Stimulated activated CD4-positive, alpha-beta T cell treated with anti-CD3 and anti-CD28 coated beads, Interleukin-1b, Interleukin-23, amount 100 ng/mL, for 24 hours (primary cell): ENCODE measurements around the gene FIG4.
"Not testable (repeated sequence)": the region's sequence is repeated elsewhere in the genome, so short reads cannot be mapped to it uniquely, and the experiment has no call there.

Experiments used
- DNase-seq, 4 experiments: peaks; one replicate each; pipeline ENCODE4 v3.0.0-alpha.2; 2020; ENCODE audit warnings: low read depth in 4 of 4, low spot score in 1 of 4

The FIG4 gene

DNA sequence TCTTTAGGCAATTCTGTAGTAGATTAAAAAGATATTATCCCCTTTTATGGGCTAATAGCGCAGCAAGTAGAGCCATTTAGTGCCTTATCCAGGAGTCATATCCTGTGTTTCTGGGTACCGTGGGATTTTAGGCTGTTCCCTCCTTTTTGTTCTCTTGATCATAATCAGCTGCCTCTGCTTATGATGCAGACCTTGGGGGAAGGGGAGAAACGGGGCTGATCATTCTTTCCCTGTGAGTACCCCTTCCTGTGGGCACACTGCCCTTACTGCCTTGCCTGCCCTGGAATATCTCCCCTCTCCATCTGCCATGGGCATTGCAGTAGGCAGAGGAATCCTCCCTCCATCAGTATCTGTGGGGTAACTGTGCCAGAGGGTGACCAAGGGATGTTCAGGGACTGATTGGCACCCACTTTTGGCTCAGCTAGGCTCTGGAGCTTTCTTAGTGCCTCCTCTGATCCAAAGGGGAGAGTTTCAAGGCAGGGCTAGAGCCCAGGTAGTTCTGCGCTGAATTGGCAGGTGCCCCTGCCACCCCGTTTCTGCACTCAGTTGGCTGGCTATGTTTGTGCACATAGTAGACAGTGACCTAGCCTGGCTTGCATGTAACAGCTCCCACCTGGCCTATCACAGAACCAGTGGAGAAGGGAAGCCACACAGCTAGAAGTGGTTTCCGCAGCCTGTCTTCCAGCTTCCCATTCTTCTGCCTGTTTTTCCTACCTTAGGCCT lies 103.3 kb downstream of the FIG4 start:
- DNase-seq, result no peak

GRCh38 chr6:109795994-109796555 lies 105.0 kb downstream of the FIG4 start:
- no peak for DNase-seq

DNA sequence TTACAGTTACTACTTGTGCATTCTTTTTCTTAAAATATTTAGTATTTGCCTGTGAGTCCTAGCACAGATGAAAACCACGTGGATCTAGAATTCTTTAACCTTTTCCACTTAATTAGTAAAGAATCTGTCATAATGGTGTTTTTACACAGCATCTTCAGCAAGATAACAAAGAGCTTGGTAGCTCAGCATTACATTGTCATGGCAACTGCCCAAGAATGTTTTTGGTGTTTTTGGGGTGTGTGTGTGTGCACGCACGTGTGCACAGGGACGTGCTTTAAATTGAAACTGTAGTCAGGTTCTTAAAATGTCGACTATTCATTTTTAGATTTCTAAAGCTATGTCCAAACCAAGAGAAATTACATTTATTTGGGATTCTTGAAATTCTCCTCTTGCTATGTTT lies 108.0 kb downstream of the FIG4 start:
- no peak for DNase-seq

DNA sequence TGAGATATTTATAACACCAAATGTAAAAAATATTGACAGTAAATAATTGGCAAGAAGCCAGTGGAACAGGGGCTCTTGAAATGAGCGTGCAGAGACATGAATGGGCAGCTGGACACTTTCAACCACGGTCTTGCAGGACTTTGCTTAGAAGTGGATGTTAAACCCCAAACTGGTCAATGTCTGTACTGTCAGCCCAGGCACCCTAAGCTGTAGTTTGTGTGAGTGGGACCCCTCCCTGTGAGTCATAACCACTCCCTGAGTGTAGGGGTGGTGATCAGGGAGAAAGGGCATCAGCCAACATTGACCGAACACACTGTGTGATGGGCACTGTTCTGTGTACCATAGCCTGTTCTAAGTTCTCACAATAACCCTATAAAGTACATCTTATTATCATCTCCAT lies 108.6 kb downstream of the FIG4 start:
- DNase-seq, result no peak

DNA sequence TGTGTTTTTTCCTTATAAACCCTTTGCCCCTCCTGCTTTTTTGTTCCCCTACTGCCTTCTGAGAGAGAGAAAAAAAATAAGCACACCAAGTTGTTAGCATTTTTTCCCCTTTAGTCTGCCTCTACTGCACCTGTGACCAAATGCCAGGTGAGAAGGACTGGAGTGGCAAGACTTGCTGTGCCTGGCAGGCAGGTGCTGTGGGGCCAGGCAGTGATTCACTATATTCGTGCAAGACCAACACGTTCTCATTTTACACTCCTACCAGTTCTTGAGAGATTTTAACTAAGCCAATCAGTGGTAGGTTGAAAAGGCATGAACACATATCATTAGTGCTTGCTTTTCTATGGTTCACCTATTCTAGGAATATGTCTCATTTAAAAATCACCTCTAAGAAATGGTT lies 109.7 kb downstream of the FIG4 start:
- no peak for DNase-seq

- no peak for DNase-seq
Measured at GRCh38 chr6:109801794-109802193, 110.7 kb downstream of the FIG4 start.

DNA sequence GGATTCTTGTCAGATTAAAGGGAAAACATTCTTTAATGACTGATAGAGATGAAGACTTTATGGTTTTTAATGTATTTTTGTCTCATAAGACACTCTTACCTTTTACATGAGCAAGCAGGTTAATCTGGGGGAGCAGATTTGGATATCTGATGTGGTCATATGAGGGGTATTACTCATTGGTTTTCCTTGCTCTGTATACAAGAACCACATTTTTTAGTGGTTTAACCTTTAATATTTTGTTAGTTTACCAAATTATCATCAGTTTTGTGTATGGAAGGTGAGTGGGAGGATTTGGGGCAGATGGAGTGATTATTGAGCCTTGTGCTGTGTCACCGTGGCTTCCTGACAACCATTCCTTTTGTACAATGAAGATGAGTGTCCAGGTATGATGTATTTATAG lies 112.9 kb downstream of the FIG4 start:
- no peak for DNase-seq

GRCh38 chr6:109807881-109808280 lies 116.8 kb downstream of the FIG4 start:
- DNase-seq, result no peak

- DNase-seq, result no peak
Measured at GRCh38 chr6:109808837-109809236, 117.7 kb downstream of the FIG4 start.

DNA sequence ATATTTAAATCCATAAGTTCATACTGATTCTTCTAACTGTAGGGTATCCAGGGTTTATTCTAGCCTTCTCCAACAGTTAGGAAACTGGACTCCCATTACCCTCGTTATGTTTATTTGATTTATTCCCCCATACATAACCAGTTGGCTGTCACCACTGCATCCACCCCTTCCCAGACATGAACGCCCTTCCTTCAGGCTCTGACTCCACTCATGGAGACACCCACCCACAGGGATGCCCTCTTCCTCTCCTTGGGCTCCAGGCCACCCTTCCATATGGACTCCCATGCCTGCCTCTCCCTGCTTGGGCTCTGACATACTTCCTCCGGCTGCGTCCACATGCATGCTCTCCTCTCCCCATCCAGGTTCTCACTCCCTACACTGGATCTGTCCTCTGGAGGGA lies 124.0 kb downstream of the FIG4 start:
- DNase-seq, result no peak

DNA sequence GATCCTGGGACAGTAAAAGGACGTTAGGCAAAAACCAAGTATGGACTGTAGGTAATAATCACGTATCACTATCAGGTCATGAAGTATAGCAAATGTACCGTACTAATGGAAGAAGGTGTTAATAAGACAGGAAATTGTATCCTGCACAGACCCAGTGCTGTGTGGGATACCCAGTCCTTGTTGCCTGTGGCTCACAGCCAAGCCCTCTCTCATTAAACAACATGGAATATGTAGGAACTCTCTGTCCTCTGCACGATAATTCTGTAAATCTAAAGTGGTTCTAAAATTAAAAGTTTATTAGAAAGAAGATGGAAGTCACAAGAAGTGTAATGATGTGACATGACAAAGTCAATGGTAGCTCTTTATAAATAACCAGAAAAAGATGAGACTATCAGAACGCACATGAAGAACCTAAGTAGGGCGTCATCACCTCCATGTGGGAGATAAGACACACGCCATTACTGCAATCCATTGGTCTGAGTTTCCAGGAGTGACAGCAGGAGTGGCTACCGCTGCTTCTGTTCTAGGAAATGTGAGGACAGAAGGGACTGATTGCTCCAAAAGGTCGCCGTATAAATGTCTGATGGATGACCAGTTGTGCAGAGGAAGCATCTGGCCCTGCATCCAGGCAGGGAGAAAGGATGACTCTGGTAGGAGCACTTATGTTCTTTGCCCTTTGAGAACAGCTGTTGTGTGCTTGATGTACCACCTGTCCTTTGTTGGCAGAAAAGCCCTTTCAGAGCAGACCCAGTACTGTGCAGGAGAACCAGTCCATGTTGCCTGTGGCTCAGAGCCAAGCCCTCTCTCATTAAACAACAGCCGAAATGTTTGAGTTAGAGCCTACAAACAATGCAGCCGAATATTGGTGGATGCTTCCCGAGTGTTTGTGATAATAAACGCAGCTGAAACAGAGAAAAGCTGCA lies 125.6 kb downstream of the FIG4 start:
- DNase-seq, result no peak

DNA sequence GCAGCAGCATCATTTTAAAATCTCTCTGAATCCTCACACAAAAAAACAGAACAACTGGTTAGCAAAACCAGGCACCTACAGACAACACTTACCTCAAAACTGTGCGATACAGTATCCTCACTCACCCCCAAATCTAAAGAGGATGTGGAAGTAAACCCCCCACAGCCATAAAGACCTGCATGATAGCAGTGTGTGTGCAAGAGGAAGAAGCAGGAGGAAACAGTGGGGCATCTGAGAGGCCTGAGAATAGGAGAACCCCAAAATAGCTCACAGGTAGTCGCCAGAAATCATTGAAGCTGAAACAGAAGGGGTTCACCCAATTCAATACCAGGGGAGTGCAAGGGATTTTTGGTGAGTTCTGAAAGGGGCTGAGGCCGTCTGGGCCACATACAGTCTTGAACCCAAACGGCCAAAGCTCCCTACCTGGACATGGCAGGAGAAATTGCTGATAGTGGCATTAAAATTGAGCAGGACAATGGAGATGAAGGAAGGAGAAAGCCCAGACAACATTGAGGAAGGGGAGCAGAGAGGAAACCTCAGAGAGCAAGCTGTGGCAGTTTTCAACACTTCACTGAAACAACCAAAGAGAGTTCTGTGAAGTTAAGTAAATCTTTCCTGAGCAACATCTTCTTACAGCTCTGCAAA lies 129.7 kb downstream of the FIG4 start:
- DNase-seq, result no peak

DNA sequence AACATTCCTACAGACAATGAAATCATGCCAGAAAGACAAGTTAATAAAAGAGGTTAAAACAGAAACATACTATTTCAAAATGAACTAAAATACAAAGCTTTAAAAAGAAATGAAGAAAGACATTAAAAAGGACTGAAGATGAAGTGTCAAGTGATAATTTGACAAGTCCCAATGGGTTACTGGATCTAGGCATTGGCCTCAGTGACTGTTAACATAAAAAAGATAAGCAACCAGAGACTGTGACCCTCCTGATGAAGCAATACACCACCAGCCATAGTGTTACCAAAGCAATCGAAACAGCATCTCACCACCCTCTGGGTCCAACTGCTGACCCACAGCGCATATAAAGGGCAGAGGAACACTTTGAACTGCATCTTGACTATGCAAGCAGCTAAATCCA lies 130.3 kb downstream of the FIG4 start:
- DNase-seq, result no peak

GRCh38 chr6:109824105-109824504 lies 133.0 kb downstream of the FIG4 start:
- no peak for DNase-seq

DNA sequence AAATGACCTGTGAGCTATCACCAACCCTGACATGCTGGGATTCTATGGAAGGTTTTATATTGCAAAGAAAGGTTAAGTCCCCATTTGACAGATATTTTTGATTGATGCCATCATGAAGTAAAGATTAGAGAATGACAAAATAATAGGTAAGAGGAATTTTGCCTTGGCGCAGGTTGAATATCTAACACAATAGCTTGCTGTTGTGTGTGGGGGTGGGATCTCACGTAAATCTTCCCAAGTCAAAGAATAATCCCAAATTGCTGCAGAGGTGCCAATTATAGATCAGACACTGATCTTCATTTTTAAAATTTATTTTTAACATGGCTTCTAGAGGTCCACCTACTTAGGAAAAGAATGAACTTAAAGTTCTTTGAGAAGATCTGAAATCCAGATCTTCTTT lies 135.5 kb downstream of the FIG4 start:
- no peak for DNase-seq

GRCh38 chr6:109831352-109831751 lies 140.3 kb downstream of the FIG4 start:
- DNase-seq, result not testable (repeated sequence)

GRCh38 chr6:109834131-109834530 lies 143.0 kb downstream of the FIG4 start:
- no peak for DNase-seq

- no peak for DNase-seq
Measured at GRCh38 chr6:109834595-109835437, 143.7 kb downstream of the FIG4 start.

DNA sequence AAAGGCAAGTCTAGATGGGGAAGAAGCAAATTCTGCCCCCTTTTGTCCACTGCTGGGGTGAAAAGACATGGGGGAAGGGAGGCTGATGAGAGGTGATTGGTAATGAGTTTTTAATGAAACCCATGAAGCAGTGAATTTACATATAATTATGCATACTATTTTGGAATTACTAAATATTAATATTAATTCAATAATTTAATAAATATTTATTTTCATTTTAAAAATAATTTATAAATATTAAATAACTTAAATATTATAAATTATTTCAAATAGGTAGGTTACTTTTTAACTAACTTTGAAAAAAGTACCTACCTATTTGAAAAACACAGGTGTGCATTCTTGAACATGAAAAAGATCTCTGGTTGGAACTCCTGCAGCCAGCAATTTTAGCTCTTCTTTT lies 148.9 kb downstream of the FIG4 start:
- no peak for DNase-seq

DNA sequence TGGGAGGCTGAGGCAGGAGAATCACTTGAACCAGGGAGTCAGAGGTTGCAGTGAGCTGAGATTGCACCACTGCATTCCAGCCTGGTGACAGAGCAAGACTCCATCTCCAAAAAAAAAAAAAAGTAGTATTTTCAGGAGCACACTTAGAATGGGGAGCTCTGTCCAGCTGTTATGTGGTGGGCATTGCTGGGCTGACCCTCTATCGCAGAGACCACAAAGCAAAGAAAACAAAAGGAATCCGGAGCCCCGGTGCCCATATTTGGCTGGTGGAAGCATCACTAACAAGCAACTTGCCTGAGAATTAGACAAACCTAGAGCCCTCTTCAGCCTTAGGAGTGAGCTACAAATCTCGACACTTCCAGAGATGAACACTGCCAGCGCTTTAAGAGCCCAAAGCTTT lies 149.7 kb downstream of the FIG4 start:
- DNase-seq, result no peak

DNA sequence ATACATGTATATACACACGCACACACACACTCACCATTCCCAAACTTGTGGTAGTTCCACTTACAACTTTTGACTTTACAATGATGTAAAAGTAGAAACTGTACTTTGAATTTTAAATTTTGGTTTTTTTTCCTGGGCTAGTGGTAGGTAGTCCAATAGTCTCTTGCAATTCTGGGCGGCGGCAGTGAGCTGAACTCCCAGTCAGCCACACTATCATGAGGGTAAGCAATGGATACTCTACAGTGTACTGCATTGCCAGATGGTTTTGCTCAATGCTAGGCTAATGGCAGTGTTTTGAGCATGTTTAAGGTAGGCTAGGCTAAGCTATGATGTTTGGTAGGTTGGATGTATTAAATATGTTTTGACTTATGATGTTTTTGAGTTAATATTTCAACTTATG lies 150.8 kb downstream of the FIG4 start:
- DNase-seq, result no peak
